ENCODE results near the gene TMA7.
"Not testable (repeated sequence)": the region's sequence is repeated elsewhere in the genome, so short reads cannot be mapped to it uniquely, and the experiment has no call there.

The TMA7 gene

DNA sequence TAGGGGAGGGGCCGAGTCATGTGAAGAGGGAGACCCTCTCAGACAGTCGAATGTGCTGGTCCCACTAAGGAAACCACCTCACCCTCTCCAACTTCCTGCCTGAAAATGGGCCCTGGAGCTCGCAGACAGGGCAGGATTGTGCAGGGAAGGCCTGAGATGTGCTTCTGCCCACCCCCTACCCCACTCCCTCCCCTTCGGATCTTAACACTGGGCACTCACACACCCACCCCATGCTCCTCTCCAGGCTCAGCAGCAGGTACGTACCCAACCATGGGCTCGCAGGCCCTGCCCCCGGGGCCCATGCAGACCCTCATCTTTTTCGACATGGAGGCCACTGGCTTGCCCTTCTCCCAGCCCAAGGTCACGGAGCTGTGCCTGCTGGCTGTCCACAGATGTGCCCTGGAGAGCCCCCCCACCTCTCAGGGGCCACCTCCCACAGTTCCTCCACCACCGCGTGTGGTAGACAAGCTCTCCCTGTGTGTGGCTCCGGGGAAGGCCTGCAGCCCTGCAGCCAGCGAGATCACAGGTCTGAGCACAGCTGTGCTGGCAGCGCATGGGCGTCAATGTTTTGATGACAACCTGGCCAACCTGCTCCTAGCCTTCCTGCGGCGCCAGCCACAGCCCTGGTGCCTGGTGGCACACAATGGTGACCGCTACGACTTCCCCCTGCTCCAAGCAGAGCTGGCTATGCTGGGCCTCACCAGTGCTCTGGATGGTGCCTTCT lies 26.5 kb downstream of the TMA7 start:
- peak overlapping the region; percentile 93 for H3K9ac ChIP-seq (ENCODE audit: low read depth, low read length)
- peaks cover 55% of the 10 kb centered on the region for H3K4me1 ChIP-seq (ENCODE audit: control insufficient read depth, insufficient read depth, low read length)
- H3K36me3 ChIP-seq (ENCODE audit: insufficient read depth, low read length): peaks cover 39% of the 10 kb centered on the region
- H3K9me3 ChIP-seq (replicated peaks; ENCODE audit: low read length): no peaks in the 10 kb centered on the region
- peak overlapping the region; percentile 86 for H3K4me2 ChIP-seq (ENCODE audit: low read length)
- no peaks in the 10 kb centered on the region for H3K27me3 ChIP-seq (ENCODE audit: control insufficient read depth, insufficient read depth, low read length)
- peak overlapping the region; percentile 68 for H3K4me3 ChIP-seq (ENCODE audit: low read length)

DNA sequence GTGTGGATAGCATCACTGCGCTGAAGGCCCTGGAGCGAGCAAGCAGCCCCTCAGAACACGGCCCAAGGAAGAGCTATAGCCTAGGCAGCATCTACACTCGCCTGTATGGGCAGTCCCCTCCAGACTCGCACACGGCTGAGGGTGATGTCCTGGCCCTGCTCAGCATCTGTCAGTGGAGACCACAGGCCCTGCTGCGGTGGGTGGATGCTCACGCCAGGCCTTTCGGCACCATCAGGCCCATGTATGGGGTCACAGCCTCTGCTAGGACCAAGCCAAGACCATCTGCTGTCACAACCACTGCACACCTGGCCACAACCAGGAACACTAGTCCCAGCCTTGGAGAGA lies 27.0 kb downstream of the TMA7 start:
- peak overlapping the region; percentile 86 for H3K4me2 ChIP-seq (ENCODE audit: low read length)
- peak overlapping the region; percentile 93 for H3K9ac ChIP-seq (ENCODE audit: low read depth, low read length)
- peaks cover 58% of the 10 kb centered on the region for H3K4me1 ChIP-seq (ENCODE audit: control insufficient read depth, insufficient read depth, low read length)
- no peaks in the 10 kb centered on the region for H3K27me3 ChIP-seq (ENCODE audit: control insufficient read depth, insufficient read depth, low read length)
- H3K4me3 ChIP-seq (ENCODE audit: low read length): peak overlapping the region; percentile 68
- no peaks in the 10 kb centered on the region for H3K9me3 ChIP-seq (replicated peaks; ENCODE audit: low read length)
- H3K36me3 ChIP-seq (ENCODE audit: insufficient read depth, low read length): peaks cover 39% of the 10 kb centered on the region

DNA sequence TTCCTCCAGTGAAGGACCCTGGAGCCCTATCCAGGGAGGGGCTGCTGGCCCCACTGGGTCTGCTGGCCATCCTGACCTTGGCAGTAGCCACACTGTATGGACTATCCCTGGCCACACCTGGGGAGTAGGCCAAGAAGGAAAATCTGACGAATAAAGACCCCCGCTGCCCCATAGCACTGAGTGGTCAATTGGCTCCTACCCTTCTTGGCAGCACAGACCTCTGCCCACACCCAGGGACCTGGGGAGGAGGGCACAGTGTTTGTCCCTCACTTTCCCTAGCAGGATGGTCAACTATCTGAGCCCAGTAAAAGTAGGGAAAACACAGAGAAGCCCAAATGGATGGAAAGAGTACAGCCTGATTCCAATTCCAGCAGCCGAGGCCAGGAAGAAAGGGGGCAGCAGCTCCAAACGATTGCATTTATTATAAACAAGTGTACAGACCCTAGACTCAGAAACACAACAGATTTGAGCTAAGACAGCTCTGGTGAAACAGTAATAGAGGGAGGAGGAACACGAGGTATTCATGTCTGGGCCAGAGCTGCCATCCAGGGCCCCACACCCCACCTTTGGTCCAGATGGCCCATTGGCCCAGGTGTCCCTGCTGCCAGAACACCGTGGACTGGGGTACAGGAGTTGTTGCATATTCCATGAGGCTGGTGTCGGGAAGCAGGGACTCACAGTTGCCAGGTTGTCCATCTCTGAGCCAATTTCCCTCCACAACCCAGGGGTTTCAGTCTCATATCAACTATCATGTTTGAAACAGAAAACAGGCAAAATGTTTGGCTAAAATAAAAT lies 27.6 kb downstream of the TMA7 start:
- Histone ChIP-seq H3K36me3 (ENCODE audit: insufficient read depth, low read length) (peaks cover 39% of the 10 kb centered on the region), H3K4me1 (ENCODE audit: control insufficient read depth, insufficient read depth, low read length) (peaks cover 58% of the 10 kb centered on the region), H3K4me3 (ENCODE audit: low read length) (peak overlapping the region; percentile 68), H3K4me2 (ENCODE audit: low read length) (peak overlapping the region; percentile 86), H3K9me3 (replicated peaks; ENCODE audit: low read length) (no peaks in the 10 kb centered on the region), H3K9ac (ENCODE audit: low read depth, low read length) (peak overlapping the region; percentile 93), H3K27me3 (ENCODE audit: control insufficient read depth, insufficient read depth, low read length) (no peaks in the 10 kb centered on the region)

DNA sequence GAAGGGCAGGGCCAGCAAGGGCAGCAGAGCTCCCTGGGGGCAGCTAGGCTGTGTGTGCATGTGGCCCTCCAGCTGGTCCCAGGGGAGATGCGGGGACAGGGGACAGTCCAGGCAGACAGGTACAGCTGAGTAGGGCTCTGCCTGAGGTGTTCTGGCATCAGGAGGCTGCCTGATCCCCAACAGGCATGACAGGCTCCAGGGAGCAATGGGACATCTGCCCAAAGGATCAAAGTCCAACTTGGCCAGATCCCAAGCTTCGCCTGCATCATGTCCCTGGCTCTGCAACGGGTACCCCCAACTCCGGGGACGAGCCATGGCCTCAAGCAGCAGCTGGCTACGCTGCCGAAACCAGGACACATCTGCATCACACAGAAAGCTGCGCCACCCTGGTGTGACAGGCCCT lies 28.3 kb downstream of the TMA7 start:
- Histone ChIP-seq H3K27me3 (ENCODE audit: control insufficient read depth, insufficient read depth, low read length) (no peaks in the 10 kb centered on the region), H3K4me2 (ENCODE audit: low read length) (peak overlapping the region; percentile 86), H3K36me3 (ENCODE audit: insufficient read depth, low read length) (peaks cover 34% of the 10 kb centered on the region), H3K9me3 (replicated peaks; ENCODE audit: low read length) (no peaks in the 10 kb centered on the region), H3K4me1 (ENCODE audit: control insufficient read depth, insufficient read depth, low read length) (peaks cover 61% of the 10 kb centered on the region), H3K4me3 (ENCODE audit: low read length) (no peak overlapping the region), H3K9ac (ENCODE audit: low read depth, low read length) (no peak overlapping the region)

GRCh38 chr3:48469046-48469915 lies 29.2 kb downstream of the TMA7 start:
- Histone ChIP-seq H3K4me3 (ENCODE audit: low read length) (no peak overlapping the region), H3K36me3 (ENCODE audit: insufficient read depth, low read length) (peaks cover 34% of the 10 kb centered on the region), H3K4me1 (ENCODE audit: control insufficient read depth, insufficient read depth, low read length) (peaks cover 63% of the 10 kb centered on the region), H3K4me2 (ENCODE audit: low read length) (peak overlapping the region; percentile 86), H3K27me3 (ENCODE audit: control insufficient read depth, insufficient read depth, low read length) (no peaks in the 10 kb centered on the region), H3K9me3 (replicated peaks; ENCODE audit: low read length) (no peaks in the 10 kb centered on the region), H3K9ac (ENCODE audit: low read depth, low read length) (no peak overlapping the region)

GRCh38 chr3:48470286-48470685 lies 30.2 kb downstream of the TMA7 start:
- H3K27me3 ChIP-seq (ENCODE audit: control insufficient read depth, insufficient read depth, low read length): no peaks in the 10 kb centered on the region
- peaks cover 34% of the 10 kb centered on the region for H3K36me3 ChIP-seq (ENCODE audit: insufficient read depth, low read length)
- H3K4me2 ChIP-seq (ENCODE audit: low read length): peak overlapping the region; percentile 86
- H3K9ac ChIP-seq (ENCODE audit: low read depth, low read length): peak overlapping the region; percentile 28
- H3K4me3 ChIP-seq (ENCODE audit: low read length): no peak overlapping the region
- peaks cover 58% of the 10 kb centered on the region for H3K4me1 ChIP-seq (ENCODE audit: control insufficient read depth, insufficient read depth, low read length)
- no peaks in the 10 kb centered on the region for H3K9me3 ChIP-seq (replicated peaks; ENCODE audit: low read length)

DNA sequence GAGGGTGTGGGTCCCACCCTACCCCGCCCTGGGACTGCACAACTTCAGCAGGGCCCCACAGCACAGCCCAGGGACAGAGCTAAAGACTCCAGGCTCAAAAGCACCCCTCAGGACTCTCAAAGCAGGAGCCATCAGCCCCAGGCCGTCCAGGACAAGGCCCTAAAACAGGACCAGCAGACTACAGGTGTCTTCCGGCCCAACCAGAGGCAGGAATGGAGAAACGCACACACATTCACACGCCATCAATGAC lies 32.5 kb downstream of the TMA7 start:
- Histone ChIP-seq H3K4me1 (ENCODE audit: control insufficient read depth, insufficient read depth, low read length) (peaks cover 38% of the 10 kb centered on the region), H3K9me3 (replicated peaks; ENCODE audit: low read length) (no peaks in the 10 kb centered on the region), H3K27me3 (ENCODE audit: control insufficient read depth, insufficient read depth, low read length) (no peaks in the 10 kb centered on the region), H3K4me3 (ENCODE audit: low read length) (peak overlapping the region; percentile 82), H3K9ac (ENCODE audit: low read depth, low read length) (peak overlapping the region; percentile 91), H3K4me2 (ENCODE audit: low read length) (peak overlapping the region; percentile 91), H3K36me3 (ENCODE audit: insufficient read depth, low read length) (peaks cover 24% of the 10 kb centered on the region)

DNA sequence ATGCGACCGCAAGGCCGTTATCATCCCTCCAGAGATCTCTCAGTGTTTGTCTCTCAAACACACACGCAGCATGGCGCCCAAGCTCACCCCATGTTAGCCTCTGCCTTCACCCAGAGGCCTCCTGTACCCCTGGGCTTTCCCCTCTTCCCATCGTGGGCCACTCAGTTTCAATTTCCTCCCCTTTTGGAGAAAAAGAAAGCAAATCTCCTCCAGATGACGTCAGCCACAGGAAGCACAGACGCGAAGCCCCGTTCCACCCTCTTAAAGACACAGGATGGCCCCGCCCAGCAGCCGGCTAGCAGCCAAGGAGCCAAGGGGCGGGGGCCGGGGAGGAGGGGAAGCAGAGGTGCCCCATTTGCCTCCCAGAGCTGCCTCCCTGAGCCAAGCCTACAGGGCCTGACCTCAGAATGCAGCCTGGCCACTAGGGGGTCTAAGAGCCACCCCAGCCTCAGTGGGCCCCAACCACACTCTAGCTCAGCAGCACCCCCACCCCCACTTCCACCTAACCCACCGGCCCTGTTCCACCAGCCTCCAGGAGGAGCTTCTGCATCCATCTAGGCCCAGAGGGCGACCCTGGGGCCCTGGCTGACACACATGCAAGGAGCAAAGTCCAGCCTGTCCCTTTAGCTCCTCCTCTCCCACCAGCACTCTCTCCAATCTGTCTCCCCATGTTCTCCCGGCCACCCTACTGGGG lies 33.0 kb downstream of the TMA7 start:
- Histone ChIP-seq H3K4me1 (ENCODE audit: control insufficient read depth, insufficient read depth, low read length) (peaks cover 33% of the 10 kb centered on the region), H3K9ac (ENCODE audit: low read depth, low read length) (peak overlapping the region; percentile 91)

GRCh38 chr3:48473617-48473952 lies 33.5 kb downstream of the TMA7 start:
- H3K36me3 ChIP-seq (ENCODE audit: insufficient read depth, low read length): peaks cover 14% of the 10 kb centered on the region
- no peaks in the 10 kb centered on the region for H3K27me3 ChIP-seq (ENCODE audit: control insufficient read depth, insufficient read depth, low read length)
- H3K4me1 ChIP-seq (ENCODE audit: control insufficient read depth, insufficient read depth, low read length): peaks cover 28% of the 10 kb centered on the region
- no peaks in the 10 kb centered on the region for H3K9me3 ChIP-seq (replicated peaks; ENCODE audit: low read length)
- H3K4me3 ChIP-seq (ENCODE audit: low read length): peak overlapping the region; percentile 82
- H3K4me2 ChIP-seq (ENCODE audit: low read length): peak overlapping the region; percentile 91
- H3K9ac ChIP-seq (ENCODE audit: low read depth, low read length): peak overlapping the region; percentile 91

More for the DNA sequence above, 33.0 kb downstream of the TMA7 start:
- peak overlapping the region; percentile 91 for H3K4me2 ChIP-seq (ENCODE audit: low read length)
- no peaks in the 10 kb centered on the region for H3K9me3 ChIP-seq (replicated peaks; ENCODE audit: low read length)
- peaks cover 19% of the 10 kb centered on the region for H3K36me3 ChIP-seq (ENCODE audit: insufficient read depth, low read length)
- peak overlapping the region; percentile 82 for H3K4me3 ChIP-seq (ENCODE audit: low read length)
- no peaks in the 10 kb centered on the region for H3K27me3 ChIP-seq (ENCODE audit: control insufficient read depth, insufficient read depth, low read length)

DNA sequence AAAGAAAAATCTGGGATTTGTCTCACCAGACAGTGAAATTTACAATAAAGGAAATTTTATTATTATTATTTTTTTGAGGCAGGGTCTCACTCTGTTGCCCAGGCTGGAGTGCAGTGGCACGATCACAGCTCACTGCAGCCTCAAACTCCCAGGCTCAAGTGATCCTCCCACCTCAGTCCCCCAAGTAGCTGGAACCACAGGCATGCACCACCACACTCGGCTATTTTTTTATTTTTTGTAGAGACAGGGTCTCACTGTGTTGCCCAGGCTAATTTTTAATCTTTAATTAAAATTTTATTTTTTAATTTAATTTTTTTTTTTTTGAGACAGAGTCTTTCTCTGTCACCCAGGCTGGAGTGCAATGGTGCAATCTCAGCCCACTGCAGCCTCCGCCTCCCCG lies 34.0 kb downstream of the TMA7 start:
- peaks cover 24% of the 10 kb centered on the region for H3K4me1 ChIP-seq (ENCODE audit: control insufficient read depth, insufficient read depth, low read length)
- not testable (repeated sequence) for H3K4me3 ChIP-seq (ENCODE audit: low read length); H3K9ac ChIP-seq (ENCODE audit: low read depth, low read length); H3K27me3 ChIP-seq (ENCODE audit: control insufficient read depth, insufficient read depth, low read length); H3K9me3 ChIP-seq (replicated peaks; ENCODE audit: low read length); H3K4me2 ChIP-seq (ENCODE audit: low read length)
- peaks cover 12% of the 10 kb centered on the region for H3K36me3 ChIP-seq (ENCODE audit: insufficient read depth, low read length)

- Histone ChIP-seq H3K4me1 (ENCODE audit: control insufficient read depth, insufficient read depth, low read length) (peaks cover 18% of the 10 kb centered on the region), H3K9me3 (replicated peaks; ENCODE audit: low read length) (no peaks in the 10 kb centered on the region), H3K4me2 (ENCODE audit: low read length) (no peak overlapping the region), H3K9ac (ENCODE audit: low read depth, low read length) (no peak overlapping the region), H3K36me3 (ENCODE audit: insufficient read depth, low read length) (peaks cover 6% of the 10 kb centered on the region), H3K27me3 (ENCODE audit: control insufficient read depth, insufficient read depth, low read length) (no peaks in the 10 kb centered on the region), H3K4me3 (ENCODE audit: low read length) (no peak overlapping the region)
Measured at GRCh38 chr3:48474619-48475018, 34.6 kb downstream of the TMA7 start.
